Fibroblast of skin of right biceps (primary cell): ENCODE results near the gene COLEC12.

Experiments used
- DNase-seq: peaks from one replicate; pipeline ENCODE4 v3.0.0-alpha.2; 2013

The COLEC12 gene

GRCh38 chr18:473802-474201, 26.7 kb downstream of the COLEC12 start:
- peak; percentile 65 for DNase-seq

DNA sequence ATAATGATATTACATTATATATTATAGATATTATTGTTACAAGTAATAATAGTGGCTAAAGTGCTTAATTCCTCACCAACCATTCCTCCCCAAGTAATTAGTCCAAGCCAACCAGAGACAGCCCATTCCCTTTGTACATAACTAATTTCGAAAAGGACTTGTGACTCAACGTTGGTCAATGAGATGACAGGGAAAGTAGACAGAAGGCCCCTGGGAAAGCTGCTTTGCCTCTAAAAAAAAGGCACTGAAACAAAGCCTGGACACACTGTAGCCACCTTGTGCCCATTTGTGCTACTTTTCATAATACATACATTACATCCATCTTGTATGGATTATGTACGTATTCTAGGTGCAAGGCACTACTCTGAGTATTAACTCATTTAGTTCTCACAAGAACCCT, 28.8 kb downstream of the COLEC12 start:
- DNase-seq, result peak; percentile 72

DNA sequence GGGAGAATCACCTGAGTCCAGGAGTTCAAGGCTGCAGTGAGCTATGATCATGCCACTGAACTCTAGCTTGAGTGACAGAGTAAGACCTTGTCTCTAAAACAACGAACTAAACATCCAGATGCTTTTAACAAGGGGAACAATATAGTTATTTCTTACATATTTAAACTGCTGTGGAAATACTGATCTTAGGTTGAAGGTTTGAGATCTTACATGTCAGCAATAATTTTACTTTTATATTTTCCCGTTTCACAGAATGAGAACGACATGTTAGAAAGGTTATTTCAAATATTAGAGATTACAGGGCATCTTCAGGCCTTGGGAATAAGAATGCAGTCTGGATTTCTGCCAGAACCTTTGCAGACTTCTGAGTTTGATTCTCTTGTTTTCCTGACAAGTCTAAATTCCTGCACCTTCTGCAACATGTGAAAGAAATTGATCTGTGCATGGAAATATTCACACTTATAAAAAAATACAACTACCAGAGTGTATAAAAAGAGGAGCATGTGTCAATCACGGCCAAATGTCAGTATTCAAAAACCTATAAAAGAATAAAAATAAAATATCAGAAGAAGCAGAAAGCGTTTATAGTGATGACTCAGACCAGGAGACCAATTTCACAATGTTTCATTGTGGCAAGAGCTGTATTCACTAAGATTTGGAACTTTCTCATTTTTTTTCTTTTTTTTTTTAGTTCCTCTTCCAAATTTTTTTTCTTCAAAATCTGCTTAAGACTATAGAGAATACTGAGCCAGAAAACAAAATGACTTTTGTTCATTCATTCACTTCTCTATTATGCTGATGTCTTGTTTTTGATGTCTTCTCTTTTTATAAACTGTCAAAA, 29.6 kb downstream of the COLEC12 start:
- DNase-seq, result peak; percentile 84

- peak; percentile 63 for DNase-seq
Observed at GRCh38 chr18:468955-469790, 31.3 kb downstream of the COLEC12 start.

DNA sequence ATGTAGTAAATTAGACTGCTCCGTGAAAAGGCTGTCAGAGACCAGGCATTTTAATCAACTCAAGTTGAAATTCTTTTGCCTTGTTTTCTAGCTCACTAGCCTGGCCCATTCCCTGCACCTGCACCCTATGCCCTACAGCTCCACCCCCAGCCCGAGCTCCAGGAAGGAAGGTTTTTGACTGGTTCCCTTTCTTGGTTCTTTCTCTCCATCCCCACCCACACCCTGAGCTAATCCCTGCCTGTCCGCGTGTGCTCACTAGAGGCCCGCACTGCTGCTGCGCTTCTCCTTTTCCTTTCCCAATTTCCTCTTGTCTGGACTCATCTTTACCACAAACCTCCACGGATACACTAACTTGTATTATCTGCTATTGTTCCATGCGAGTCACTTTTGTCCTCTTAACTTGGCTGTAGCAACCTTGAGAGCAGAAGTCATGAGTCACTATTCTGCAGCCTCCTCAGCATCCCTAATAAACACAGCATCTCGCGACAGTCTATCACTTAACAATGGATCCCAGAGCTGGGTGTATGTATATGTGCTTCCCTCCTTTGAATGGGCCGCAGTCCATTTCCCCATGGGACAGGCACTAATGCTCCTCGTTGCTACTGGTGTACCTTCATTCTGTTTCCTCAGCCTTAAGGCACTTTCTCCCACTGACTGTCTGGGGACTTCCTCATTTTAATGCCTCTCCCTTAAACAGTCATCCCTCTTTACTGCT, 36.5 kb downstream of the COLEC12 start:
- peak; percentile 82 for DNase-seq

DNA sequence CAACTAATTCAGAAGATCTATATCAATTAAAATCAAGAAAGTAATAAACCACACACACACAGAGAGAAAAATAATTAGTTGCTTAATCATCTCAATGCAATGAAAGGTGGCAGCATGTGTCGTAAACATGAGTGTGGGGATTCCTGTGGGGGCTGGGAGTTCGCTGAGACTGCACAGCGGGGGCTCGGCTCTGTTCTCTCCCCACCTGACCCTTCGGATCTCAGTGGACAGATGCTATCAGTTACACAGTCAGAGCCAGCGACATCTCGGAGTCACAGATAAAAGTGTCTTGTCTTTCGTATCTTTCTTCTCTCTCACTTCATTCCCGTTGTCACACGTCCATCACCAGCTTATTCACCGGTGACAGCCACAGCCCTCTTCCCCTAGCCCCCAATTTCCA, 37.1 kb downstream of the COLEC12 start:
- no peak for DNase-seq

GRCh38 chr18:461762-462161, 38.7 kb downstream of the COLEC12 start:
- DNase-seq, result no peak

DNA sequence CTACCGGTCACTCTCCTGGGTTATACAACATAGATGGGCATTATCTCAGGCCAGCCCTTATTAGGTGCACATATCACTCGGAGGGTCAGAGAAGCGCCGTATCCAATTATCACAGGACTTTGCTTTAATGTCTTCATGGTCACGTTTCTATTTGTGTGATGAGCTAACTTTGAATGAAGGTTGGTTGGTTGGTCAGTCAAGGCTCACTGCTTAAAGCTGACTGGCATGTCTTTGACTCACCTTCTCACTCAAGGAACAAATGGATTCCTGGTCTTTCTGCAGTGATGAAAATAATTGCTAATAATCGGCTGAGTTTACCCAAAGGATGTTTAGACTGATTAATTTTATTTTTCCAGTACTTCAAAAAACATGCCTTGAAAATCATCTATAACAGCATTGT, 39.7 kb downstream of the COLEC12 start:
- DNase-seq, result no peak

DNA sequence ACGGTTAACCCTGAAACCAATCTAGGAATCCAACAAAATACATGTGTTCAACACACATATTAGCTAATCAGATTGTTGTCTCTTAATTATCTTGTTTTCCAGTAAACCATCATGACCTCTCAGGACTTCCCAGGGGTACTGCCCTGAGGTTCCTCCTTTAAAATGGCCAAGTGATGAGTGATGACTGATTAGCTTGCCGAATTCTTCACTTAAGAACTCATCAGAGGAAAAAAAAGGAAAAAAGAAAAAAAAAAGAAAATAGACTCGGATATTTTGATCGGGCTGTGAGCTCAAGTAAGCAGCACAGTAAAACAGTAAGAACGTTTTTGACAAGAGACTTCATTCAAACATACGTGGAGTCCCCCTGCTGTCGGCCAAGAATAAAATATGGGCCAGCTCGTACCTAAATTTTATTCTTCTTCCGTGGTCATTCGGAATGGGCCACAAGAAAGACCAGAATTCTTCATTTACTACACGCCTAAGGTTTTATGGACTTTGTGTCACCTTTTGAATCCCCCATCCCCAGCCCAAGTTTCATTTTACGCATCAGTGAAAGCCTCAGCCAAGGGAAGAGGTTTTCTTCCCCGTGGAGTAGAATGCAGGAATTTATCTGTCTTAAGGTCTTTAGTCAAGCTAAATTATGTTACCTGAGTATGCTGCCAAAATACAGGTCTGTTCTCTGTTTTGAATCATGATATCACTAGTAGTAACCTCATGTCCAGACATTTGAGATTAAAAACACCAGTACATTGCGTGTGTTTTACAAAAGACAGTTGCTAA, 40.5 kb downstream of the COLEC12 start:
- peak; percentile 54 for DNase-seq

GRCh38 chr18:457521-458412, 42.7 kb downstream of the COLEC12 start:
- peak; percentile 61 for DNase-seq

- DNase-seq, result peak; percentile 91
Observed at GRCh38 chr18:457140-457519, 43.4 kb downstream of the COLEC12 start.

- DNase-seq, result peak; percentile 63
Observed at GRCh38 chr18:456361-457139, 44.0 kb downstream of the COLEC12 start.

DNA sequence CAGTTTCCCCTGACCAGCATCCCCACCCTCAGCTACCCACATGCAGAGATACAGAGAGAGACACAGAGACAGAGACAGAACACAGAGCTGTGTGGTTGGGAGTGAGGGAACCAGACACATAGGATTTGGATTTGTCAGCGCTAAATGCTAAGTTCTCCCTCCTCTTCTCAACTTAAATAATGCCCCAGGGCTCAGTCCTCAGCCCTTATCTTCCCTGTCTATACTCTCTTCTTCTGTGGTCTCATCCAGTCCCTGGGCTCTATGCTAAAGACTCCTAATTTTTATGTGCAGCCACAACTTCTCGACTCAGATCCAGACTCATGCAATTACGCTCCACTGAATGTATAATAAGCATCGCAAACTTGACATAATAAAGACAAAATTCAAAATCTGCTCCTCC, 47.1 kb downstream of the COLEC12 start:
- DNase-seq, result no peak

DNA sequence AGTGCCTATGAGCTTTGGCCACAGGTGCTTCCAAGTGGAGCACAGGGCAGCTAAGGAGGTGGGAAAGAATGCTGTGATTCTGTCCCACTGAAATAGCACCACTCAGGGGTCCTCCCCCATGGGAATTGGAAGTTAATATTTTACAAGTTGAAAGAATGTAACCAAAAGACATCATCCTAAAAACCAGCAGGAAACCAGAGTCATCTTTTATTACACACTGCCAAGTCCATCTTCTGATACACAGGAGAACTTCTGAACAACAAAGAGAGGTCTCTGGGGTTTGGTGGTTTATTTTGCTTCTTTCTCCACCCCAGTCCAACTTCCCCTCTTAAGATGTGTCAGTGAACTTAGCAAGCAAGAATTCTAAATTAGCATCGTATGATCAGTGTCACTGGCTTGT, 47.7 kb downstream of the COLEC12 start:
- peak; percentile 65 for DNase-seq

DNA sequence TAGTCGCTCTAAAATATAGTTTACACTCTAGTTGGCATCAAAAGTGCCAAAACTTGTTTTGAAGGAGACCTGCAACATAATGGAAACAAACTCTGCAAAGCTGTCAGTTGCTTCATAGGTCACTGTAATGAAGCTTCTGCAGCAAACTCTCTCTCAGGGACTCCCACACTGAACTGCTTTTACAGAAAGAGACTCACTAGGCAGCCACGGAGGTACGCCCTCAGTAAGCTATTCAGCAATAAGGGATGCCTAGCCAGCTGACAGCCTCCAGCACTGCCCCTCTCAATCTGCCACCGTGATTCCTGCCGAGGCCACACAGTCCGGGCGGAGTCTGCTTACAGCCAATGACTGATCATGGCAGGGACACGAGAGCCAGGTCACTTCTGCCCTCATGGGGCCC, 51.1 kb downstream of the COLEC12 start:
- DNase-seq, result no peak

GRCh38 chr18:448116-448790, 52.2 kb downstream of the COLEC12 start:
- DNase-seq, result no peak

DNA sequence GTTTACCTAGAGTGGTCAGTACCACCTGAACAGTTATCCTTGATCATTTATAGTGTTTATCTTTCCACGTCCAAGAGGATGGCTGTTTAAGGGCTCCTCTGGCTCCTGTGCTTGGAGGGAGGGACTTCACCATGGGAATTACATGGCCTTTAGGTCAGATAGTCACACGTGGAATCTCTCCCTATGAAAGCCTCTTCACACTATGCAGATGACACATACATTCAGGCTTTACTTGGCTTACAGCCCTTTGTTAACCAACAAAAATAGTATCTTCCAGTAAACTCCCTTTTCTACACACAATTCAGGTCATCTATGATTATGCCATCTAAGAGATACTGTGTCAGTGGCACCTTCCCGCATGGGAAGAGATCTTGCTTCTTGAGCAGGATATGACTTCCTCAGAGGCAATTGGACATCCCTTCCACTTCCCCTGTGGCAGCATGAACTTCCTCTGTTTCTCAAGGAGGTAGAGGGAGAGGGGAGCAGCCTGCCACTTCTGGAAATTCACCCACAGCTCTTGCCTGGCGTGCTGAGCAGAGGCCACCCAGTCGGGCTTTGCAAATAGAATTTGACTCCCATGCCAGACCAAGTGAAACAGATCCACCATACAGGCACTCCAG, 53.5 kb downstream of the COLEC12 start:
- DNase-seq, result peak; percentile 80

GRCh38 chr18:445055-445454, 55.4 kb downstream of the COLEC12 start:
- DNase-seq, result no peak

DNA sequence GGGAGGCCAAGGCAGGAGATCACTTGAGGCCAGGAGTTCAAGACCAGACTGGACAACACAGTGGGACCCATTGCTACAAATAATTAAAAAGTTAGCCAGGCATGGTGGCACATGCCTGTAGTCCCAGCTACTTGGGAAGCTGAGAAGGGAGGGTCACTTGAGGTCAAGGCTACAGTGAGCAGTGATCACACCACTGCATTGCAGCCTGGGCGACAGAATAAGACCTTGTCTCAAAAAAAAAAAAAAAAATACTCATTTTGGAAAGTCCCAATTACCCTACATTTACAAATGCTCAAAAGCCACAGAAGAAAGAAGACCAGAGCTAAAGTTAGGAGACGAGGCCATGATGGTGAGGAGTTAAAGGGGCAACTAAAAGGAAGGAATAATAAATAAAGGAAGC, 61.9 kb downstream of the COLEC12 start:
- no peak for DNase-seq

DNA sequence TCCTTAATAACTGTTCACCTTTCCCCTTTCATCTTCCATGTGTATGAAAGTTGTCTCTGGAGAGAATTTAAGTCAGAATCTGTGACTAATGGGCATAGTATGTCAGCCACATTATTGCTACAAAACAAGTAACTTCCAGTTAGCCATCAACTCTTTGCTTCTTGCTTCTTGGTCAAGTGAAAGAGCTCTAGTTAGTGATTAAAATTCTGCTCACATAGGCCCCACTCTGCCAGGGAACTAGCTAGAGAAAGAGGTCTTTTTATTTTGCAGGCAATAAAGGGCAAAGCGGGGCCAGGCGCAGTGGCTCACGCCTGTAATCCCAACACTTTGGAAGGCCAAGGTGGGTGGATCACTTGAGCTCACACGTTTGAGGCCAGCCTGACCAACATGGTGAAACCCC, 64.6 kb downstream of the COLEC12 start:
- DNase-seq, result peak; percentile 60
